ENCODE data around the gene LHFPL3.
"Not testable (repeated sequence)": the region's sequence is repeated elsewhere in the genome, so short reads cannot be mapped to it uniquely, and the experiment has no call there.

Gene LHFPL3

DNA sequence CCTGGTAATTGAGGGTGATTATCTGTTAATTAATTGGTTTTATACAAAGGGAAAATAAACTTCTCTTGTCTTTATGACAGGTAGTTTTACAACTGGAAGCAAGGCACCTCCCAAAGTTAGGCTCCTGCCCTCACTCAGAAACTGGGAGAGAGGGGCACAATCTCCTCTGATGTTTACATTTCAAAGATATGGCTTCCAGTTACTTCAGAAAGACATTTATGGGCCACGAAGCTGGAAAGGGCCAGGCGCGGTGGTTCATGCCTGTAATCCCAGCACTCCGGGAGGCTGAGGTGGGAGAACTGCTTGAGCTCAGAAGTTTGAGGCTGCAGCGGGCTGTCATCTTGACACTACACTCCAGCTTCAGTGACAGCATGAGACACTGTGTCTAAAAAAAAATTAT is 570.0 kb downstream of the LHFPL3 start:
- DNase-seq (ENCODE audit: low spot score) = no peak

DNA sequence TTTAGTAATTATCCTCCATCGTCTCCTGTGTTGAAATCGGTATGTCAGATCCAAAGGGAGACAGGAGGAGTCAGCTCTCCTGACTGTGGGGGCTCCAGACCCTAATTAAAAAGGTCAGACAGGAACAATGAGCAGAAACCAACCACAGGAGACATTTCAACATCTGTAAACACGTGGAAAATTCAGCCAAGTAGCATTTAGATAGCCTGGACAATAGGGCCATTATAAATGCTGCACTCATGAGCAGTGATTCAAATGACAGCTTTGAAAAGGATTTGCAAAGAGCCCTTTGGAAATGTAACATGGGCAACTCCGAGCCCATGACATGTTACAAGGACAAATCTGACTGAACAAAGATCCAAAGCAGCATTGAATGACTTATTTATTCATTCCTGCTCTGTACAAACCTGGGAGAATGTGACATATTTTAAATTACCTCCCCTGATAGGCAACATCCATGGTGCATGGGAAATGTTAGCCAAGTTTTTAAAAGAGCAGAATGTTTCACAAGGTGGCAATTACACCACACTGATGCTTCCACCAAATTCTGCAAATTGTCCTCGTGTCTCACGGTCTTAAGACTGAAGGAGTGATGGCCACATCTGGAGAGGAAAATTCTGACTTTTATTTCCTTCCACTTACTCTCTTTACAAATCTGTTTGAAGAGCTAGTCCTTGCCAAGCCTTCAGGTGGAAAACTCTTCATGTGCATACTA is 572.3 kb downstream of the LHFPL3 start:
- no peak for DNase-seq (ENCODE audit: low spot score)

DNA sequence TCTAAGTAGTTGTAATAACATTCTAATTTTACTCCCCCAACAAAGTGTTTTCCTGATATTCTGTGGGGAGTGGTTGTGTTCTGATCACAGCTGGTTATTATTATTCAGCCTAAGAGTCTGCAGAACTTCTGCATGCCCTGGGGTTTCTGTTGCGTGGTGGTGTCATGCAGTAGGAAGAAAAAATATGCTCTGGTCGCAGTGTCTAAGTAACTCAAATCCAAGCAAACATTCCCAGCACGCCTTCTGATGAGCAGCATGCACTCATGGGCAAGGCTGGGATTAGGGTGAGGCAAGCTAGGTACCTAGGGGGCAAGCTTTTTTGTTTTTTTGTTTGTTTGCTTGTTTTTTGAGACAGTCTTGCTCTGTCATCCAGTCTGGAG is 572.8 kb downstream of the LHFPL3 start:
- no peak for DNase-seq (ENCODE audit: low spot score)

DNA sequence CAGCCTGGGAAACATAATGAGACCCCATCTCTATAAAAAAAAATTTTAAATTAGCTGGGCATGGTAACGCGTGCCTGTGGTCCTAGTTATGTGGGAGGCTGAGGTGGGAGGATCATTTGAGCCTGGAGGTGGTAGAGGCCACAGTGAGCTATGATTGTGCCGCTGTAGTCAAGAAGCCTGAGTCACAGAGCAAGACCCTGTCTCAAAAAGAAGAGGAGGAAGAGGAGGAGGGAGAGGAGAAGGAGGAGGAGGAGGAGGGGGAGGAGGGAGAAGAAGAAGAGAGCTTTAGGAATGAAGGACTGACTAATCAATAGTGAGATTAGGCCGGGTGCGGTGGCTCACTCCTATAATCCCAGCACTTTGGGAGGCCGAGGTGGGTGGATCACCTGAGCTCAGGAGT is 573.8 kb downstream of the LHFPL3 start:
- DNase-seq (ENCODE audit: low spot score) = no peak

DNA sequence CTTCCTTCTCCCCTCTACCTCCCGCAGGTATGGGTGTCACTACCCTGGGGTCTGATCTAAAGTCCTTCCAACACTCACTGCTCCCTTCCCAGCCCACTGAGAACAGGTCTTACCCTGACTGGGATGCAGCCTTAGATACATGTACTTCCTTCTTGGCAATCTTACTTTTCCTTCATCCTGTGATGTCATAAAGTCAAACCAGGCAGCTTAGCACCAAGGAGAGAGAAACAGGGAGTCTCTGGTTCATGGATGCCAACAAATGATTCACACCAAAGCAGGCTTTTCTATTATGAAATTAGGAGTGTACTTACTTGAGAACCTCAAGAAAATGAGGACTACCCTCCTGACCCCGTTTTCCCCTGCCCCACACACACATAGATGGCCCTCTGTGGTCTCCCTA is 574.6 kb downstream of the LHFPL3 start:
- no peak for DNase-seq (ENCODE audit: low spot score)

DNA sequence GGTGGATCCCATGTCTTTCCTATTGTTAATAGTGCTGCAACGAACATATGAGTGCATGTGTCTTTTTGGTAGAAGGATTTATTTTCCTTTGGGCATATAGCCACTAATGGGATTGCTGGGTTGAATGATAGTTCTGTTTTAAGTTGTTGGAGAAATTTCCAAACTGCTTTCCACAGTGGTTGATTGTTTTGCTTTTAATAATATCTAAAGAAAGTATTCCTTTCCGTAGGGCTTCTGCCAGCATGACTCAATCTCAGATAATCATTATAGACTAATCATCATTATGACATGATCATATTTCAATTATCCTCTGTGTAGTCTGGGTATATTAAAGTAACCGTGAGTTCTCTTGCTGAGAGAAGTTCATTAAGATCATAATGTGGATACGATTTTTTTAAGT is 575.4 kb downstream of the LHFPL3 start:
- no peak for DNase-seq (ENCODE audit: low spot score)

DNA sequence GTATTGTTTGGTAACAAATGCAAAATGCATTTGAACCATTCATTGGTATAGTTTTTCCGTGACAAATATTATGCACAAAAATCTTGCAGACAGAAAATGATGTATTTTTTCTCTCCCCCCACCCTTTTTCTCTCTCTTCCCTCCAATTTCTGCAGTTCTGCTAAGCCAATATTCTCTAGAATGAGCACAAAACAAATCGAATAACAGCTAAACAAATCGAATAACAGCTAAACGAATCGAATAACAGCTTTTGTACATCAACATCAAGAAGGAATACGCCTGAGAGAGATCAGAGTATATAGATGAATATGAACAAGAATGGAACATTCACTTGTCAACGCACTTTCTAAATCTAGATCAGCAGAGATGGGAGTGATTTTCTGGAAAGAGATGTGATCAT is 577.6 kb downstream of the LHFPL3 start:
- DNase-seq (ENCODE audit: low spot score) = no peak

DNA sequence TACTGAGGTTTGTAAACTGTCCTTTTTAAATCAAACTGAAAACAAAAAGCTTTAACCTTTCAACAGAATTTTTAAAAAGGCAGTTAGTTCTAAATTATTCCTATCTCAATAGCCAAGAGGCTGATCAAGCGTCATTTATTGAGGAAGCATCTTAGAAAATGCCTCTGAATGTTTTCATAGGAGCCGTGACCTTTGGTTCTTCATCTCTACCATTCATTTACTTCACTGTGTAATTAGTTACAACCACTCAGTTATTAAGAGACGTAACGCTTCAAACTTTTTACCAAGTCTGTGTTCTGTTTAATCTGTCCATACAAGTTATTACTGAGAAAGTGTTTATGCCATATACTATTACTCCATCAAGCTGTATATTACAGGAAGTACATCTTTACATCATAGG is 578.2 kb downstream of the LHFPL3 start:
- no peak for DNase-seq (ENCODE audit: low spot score)

DNA sequence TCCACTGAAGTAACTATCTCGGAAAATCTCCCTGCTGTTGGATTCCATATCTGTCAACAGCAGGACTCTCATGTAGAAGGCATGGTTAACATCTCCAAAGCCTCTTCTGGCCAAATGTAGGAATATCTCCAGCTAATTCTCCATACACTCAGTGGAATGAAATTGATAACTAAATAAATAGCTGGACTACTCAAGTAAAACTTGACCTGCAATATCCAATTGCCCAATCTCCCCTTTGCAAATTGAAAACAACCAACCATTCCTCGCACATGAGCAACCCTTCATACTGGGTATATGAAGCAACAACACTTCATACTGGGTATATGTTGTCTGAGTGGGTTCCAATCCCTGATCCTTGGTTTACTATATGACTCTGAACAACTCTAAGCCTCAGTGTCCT is 580.2 kb downstream of the LHFPL3 start:
- DNase-seq (ENCODE audit: low spot score) = no peak

DNA sequence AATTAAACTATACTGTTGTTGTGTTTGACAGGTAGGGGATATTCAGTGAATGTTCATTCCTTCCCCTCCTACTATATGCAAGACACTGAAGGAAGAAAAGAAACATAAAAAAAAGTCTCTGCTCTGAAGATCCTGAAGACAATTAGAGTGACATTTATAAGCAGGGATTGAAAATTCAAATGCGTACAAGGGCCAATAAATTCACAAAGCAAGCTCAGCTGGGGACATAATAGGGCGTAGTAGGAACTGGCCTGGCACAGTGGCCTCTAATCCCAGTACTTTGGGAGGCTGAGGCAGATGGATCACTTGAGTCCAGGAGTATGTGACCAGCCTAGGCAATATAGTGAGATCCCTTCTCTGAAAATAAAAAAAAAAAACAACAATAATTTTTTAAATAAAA is 580.7 kb downstream of the LHFPL3 start:
- DNase-seq (ENCODE audit: low spot score) = no peak

DNA sequence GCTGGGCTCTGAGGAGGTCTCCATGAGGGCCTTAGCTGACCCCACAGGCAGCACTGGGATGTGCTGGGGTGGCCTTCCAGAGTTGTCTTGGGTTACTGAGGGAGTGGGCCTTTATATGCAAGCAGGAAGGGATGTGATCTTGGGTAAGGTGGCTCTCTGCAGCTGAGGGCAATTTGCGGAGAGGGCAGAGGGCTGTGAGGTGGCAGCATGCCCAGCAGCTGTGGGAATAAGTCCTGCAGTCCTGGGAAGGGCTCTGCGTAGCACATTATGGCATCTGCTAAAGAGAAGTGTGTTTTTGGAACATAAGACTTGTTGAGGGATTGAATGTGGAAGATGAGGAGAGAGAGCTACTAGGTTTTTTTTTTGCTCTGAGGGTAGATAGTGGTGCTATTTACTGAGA is 586.0 kb downstream of the LHFPL3 start:
- DNase-seq (ENCODE audit: low spot score) = no peak

DNA sequence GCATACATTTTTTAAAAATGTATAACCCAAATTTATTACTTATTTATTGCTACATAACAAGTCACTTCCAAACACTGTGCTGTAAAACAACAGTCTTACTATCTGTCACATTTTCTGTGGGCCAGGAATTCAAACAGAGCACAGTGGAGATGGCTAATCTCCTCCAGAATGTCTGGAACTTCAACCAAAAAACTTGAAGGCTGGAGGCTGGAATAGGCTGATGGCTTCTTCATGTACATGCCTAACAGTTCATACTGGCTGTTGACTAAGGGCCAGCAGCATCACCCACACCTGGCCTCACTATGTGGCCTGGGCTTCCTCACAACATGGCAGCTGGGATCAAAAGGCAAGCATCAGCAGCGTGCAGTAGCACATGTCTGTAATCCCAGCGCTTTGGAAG is 593.2 kb downstream of the LHFPL3 start:
- no peak for DNase-seq (ENCODE audit: low spot score)

DNA sequence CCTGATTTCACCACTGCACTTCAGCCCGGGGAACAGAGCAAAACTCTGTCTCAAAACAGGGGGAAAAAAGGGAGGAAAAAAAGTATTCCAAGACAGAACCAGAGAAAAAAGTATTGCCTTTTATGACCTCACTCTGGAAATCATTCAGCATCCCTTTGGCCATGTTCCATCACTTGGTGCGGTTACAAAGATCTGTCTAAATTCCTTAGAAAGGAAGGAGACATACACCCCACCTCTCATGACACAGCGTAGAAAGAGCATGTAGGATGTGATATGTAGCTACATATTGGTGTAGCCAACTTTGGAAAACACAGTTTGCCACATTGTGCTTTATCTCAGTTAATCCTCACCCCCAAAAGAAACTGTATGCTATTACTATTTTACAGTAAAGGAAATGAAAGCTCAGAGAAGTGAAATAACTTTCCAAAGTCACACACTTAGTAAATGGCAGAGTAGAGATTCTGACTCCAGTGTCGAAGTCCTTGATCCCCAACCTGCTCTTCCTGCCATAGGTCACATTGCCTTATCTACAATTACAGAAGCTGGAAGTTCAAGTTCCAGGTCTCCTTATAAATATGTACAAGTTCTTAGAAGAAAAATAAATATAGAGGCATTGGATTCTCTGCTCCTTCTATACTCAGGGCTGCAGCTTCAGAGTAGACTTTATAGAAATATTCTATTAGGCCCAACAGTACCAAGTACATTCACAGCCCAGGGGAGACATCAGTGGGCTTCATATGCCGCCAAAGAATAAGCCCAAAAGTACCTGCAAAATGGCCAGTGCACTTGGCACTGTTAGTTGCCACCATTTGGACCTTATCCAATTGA is 594.0 kb downstream of the LHFPL3 start:
- DNase-seq (ENCODE audit: low spot score) = no peak

DNA sequence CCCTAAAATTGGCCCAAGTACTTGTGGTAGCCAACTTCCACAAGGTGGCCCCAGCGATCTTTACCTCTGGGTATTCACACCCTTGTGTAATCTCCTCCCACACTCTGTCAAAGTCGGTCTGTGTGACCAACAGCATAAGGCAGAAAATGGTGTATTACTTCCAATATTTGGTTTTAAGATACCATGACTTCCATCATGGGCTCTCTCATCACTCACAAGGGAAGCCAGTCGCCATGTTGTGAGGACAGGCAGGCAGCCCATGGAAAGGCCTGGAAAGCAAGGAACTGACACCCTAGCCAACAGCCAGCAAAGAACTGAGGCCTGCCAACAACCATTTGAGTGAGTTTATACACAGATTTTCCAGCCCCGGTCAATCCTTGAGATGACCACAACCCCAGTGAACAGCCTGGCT is 594.6 kb downstream of the LHFPL3 start:
- peak; percentile 63 for DNase-seq (ENCODE audit: low spot score)

DNA sequence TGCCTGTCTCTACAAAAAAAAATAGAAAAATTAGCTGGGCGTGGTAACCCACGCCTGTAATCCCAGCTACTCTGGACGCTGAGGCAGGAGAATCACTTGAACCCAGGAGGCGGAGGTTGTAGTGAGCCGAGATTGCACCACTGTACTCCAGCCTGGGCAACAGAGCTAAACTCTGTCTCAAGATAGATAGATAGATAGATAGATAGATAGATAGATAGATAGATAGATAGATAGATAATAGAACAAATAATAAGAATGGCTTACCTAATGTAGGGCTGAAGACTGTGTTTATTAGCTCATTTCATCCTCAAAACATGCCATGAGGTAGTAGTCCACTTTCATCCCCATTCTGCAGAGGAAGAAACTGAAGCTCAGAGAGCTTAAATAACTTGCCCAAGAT is 597.8 kb downstream of the LHFPL3 start:
- not testable (repeated sequence) for DNase-seq (ENCODE audit: low spot score)

DNA sequence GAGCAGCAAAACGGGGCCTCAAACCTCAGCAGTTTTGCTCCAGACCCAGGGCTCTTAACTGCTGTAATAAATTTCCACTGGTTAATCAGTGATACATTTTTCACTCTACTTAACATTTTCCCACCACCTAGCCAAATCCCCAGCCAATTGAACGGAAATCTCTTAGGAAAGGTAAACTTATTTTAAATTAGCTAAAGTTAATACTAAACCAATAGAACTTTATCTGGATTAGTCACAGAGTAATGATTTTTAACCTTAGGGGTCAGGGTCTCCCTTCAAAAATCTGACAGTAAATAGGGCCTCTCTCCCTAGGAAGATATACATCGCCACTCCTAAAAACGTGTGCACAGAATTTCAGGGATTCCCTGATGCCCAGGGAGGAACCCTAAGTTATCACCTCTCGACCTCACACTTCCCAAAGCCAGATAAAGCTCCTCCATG is 598.2 kb downstream of the LHFPL3 start:
- DNase-seq (ENCODE audit: low spot score) = no peak

DNA sequence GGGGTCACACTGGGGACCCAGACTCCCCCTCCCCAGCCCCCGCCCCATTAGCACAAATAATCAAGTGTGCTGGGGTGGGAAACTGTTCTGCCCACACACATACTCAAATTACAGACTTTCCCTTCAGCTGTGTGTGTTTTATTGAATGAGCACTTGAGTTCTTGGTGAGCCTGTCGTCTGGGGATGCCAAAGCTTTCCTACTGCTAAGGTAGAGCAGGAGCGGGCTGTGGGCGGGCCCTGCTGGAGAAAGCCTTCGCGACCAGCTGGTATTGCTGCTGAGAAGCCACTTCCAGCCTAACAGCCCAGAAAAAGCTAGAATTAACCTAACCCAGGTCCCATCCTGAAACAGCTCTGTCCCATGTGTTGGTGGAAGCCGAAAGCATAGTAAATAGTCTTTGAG is 598.7 kb downstream of the LHFPL3 start:
- no peak for DNase-seq (ENCODE audit: low spot score)

DNA sequence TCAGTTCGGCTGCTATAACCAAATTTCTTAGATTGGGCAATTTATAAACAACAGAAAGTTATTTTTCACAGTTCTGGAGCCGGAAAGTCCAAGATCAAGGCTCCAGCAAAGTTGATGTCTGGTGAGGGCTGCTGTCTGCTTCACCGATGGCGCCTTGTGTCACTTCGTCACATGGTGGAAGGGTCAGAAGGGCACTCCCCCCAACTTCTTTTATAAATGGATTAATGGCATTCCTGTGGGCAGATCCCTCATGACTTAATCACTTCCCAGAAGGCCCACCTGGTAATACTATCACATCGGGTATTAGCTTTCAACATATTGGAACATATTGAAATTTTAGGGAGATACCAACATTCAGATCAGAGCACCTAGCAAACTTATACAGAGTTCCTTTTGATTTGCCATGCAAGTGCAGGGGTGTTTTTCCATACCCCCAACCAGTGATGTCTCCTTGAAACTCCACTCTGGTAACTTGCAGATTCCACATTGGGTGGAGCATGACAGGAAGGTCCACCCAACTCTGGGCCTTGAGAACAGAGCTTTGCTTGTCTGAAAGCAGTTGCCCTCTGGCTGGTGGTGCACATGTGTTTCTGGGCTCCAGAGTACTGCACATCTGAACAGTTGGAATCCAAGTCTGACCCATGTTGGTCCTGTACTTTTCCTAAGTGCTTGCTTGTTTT is 600.5 kb downstream of the LHFPL3 start:
- no peak for DNase-seq (ENCODE audit: low spot score)

DNA sequence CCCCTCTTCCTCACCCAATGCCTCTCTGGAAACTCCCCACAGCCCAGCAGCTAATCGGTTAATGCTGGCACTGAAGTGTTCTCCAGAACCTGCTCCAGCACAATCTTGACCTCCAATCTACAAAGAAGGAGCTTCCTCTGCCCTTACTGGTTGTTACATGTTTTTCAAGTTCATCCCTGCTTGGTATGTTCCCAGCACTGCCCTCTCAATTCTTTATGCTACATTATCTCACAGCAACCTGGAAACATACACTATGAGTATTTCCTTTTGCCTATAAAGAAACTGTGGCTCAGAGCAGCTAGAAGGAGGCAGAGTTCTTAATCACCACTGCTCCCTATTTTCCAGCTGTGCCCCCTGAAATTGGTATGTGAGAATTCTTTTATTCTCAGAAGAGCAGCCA is 601.5 kb downstream of the LHFPL3 start:
- no peak for DNase-seq (ENCODE audit: low spot score)

DNA sequence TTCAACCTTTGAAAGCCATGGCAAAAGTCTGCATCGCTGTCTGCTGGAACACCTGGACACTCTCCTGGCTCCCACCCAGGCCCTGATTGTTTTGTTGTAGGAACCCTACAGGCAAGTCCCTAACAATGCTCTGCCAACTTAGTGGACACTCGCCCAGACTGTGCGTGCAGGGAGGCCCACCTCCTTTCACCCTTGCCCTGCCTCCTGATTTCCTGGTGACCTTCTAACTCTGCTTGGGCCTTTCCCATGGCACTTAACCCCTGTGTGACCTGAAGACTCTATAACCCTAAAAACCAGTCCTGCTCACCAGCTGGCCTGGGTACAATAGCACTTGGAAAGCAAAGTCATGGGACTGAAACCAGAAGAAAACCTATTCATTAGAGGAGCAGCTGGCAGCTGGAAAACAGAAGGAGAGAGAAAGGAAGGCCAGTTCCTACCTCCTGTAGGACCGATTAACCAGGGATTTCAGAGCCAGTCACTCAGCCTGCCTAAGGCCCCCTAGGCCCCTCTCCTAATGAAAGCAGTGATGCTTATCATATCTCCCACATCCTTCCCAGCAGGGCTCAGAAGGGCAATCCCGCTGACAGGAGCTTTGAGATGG is 602.9 kb downstream of the LHFPL3 start:
- DNase-seq (ENCODE audit: low spot score) = no peak

DNA sequence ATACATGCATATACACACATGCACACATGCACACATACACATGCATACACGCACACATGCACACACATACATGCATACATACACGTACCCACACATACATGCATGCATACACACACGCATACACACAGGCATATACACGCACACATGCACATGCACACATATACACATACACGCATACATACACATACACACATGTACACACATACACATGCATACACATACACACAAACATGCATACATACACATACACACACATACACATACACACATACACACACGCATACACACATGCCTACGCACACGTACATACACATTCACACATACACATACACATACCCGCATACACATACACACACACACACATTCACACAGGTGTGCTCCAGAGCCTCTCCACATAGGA is 604.6 kb downstream of the LHFPL3 start:
- no peak for DNase-seq (ENCODE audit: low spot score)

DNA sequence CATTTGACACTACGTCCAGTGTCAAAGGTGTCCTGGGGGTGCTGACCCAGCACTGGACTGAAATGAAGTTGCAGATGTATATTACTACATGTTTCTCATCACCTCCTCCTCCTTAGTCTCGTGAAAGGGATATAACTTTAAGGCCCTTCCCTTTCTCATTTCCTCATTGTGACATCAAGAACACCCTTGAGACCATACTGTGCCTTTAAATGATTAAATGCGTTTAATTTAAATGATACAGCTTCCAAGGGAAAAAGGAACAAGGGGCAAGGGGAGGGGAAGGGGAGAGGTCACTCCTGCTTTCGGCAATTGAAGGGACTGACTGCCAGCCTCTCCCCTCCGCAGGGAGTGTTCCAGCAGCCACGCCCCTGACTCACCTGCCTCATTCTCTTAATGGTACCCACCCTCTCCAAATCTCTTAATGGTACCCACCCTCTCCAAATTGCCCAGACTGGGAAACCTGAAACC is 605.2 kb downstream of the LHFPL3 start:
- no peak for DNase-seq (ENCODE audit: low spot score)

DNA sequence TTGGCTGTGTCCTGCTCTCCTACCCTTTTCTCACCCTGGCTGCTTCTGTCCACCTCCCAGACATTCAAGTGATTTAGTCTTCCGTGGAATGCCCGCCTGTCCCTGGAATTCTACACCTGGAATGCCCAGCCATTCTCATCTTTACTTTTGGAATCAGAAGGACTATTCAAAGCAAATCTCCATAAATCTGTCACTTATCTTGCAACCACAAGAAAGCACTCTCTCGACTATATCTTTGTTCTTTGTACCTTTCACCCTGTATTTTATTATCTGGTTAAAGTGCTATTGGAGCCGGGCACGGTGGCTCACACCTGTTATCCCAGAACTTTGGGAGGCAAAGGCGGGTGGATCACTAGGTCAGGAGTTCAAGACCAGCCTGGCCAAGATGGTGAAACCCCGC is 606.3 kb downstream of the LHFPL3 start:
- DNase-seq (ENCODE audit: low spot score) = no peak
